ENCODE data around the gene VAV3.

DNA sequence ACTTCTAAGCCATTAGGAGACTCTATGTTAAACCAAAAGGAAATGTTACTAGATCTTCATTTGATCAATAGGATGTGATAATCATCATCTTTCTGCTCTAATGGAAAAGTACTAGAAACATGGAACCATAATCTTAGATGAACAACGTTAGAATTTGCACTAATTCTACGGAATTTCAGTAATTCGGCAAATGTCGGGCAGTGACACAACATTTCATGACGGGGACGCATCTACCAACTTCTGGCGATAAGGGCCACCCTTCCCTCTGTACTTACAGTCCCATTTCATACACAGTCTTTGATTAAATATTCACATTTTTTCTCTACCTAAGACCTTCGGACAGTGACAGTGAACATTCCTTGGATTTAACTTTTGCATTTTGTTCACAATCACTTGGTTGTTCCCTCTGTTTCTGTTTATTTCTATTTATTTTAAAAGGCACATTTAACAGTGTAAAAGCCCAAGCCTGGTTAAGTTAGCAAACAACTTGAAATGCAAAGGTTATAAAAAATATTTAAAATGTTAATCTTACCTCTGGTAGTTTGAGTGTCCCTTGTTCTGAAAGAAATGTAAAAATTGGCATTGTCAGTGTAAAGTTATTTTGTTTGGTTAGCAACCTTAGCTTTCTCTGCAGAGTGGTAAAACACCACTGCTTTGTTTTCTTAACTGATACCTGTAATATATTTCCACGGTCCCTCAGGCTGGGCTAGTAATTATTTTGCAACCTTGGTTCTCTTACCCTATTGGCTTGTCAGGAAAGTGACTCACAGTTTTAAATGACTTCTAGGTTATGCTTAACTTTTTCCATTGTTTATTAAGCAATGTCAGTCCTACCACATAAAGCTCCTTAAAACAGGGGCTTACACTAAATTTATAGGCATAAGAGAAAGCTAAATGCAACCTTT is 276.9 kb downstream of the VAV3 start:
- TF ChIP-seq, protein P1, sequence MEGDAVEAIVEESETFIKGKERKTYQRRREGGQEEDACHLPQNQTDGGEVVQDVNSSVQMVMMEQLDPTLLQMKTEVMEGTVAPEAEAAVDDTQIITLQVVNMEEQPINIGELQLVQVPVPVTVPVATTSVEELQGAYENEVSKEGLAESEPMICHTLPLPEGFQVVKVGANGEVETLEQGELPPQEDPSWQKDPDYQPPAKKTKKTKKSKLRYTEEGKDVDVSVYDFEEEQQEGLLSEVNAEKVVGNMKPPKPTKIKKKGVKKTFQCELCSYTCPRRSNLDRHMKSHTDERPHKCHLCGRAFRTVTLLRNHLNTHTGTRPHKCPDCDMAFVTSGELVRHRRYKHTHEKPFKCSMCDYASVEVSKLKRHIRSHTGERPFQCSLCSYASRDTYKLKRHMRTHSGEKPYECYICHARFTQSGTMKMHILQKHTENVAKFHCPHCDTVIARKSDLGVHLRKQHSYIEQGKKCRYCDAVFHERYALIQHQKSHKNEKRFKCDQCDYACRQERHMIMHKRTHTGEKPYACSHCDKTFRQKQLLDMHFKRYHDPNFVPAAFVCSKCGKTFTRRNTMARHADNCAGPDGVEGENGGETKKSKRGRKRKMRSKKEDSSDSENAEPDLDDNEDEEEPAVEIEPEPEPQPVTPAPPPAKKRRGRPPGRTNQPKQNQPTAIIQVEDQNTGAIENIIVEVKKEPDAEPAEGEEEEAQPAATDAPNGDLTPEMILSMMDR (IDR thresholded peaks at IDR 0.05), result no peak
- TF ChIP-seq EP300 (IDR thresholded peaks at IDR 0.05), result no peak
